GM12878 (cell line): ENCODE data around the gene CUTA. TPM values are rescaled to one million over a fixed set of nuclear protein-coding genes. Genes with fewer than 3 reads are reported as not detected.
"Not testable (repeated sequence)": the region's sequence is repeated elsewhere in the genome, so short reads cannot be mapped to it uniquely, and the experiment has no call there.

Source experiments
- ATAC-seq: fragments of 200-7000 bp; cut with Tn5 transposase; 3 replicates; pipeline ENCODE4 v1.9.1; 2020; ENCODE audit warnings: mild to moderate bottlenecking, moderate library complexity
- BruUV-seq: library from RNA; stranded (reverse); fragments of 400-500 nt; replicated peaks from 2 replicates; lab custom pipeline; 2021; lab: Mats Ljungman, UMichigan
- CTCF ChIA-PET: fragments of 300-600 bp; sonication (Branson Sonifier 250); formaldehyde crosslinking; extraction: SDS; loops from one replicate; lab custom pipeline; 2021; ENCODE audit warnings: inconsistent platforms; lab: Yijun Ruan, JAX
- POLR2A ChIA-PET: fragments of 350-600 bp; formaldehyde crosslinking; extraction: SDS; loops from one replicate; lab custom pipeline; 2021; ENCODE audit warnings: inconsistent platforms; lab: Charles Lee
- RAD21 ChIA-PET: fragments of 300-600 bp; sonication (Branson Sonifier 250); formaldehyde crosslinking; loops from one replicate; lab custom pipeline; 2023; ENCODE audit warnings: antibody characterized with exemption; ENCODE audit not compliant: unreplicated experiment; lab: Charles Lee
- SMC1A ChIA-PET: fragments of 300-600 bp; sonication (Branson Sonifier 250); formaldehyde crosslinking; loops from one replicate; lab custom pipeline; 2023; ENCODE audit not compliant: unreplicated experiment, uncharacterized antibody; lab: Charles Lee
- DNase-seq: peaks from one replicate; pipeline ENCODE4 v3.0.0-alpha.2; 2011; ENCODE audit warnings: low read depth, low spot score
- FAIRE-seq: peaks from 3 replicates; lab custom pipeline; 2011; peaks lifted over from hg19 to GRCh38; lab: Jason Lieb, UNC
- H2AFZ ChIP-seq: 2 replicates; pipeline ENCODE4 v1.6.0; 2011; ENCODE audit warnings: low read depth, low read length, control low read depth; ENCODE audit not compliant: control insufficient read depth
- H3K27ac ChIP-seq: 2 replicates; pipeline ENCODE4 v1.5.1; 2011; ENCODE audit warnings: control low read depth; ENCODE audit not compliant: control insufficient read depth, insufficient read depth
- H3K27me3 ChIP-seq, 2 experiments: replicated peaks in 1 of 2; 2 replicates each; pipeline versions ENCODE4 v1.6.0 to v1.6.1; 2011; ENCODE audit warnings: low read length in 1 of 2; ENCODE audit not compliant: control insufficient read depth in 2 of 2, insufficient read depth in 2 of 2
- H3K36me3 ChIP-seq, 2 experiments: 2 replicates each; pipeline ENCODE4 v1.5.1; 2011; ENCODE audit warnings: low read length in 1 of 2; ENCODE audit not compliant: control insufficient read depth in 2 of 2, insufficient read depth in 2 of 2
- H3K4me1 ChIP-seq: 2 replicates; pipeline ENCODE4 v1.6.1; 2011; ENCODE audit warnings: mild to moderate bottlenecking, low read length, moderate library complexity, mixed read lengths; ENCODE audit not compliant: control insufficient read depth, insufficient read depth
- H3K4me2 ChIP-seq: 2 replicates; pipeline ENCODE4 v1.6.0; 2011; ENCODE audit warnings: control low read depth; ENCODE audit not compliant: control insufficient read depth, insufficient read depth
- H3K4me3 ChIP-seq: fragments of 200-600 bp; sonication (generic); 2 replicates; pipeline ENCODE4 v1.5.1; 2016
- H3K79me2 ChIP-seq: 2 replicates; pipeline ENCODE4 v1.6.0; 2011; ENCODE audit warnings: low read length; ENCODE audit not compliant: control insufficient read depth, insufficient read depth
- H3K9ac ChIP-seq: 2 replicates; pipeline ENCODE4 v1.8.0; 2011; ENCODE audit warnings: low read length, control low read depth, mixed read lengths; ENCODE audit not compliant: control insufficient read depth, insufficient read depth
- H3K9me3 ChIP-seq: replicated peaks from 3 replicates; pipeline ENCODE4 v1.5.1; 2011; ENCODE audit warnings: mild to moderate bottlenecking, low read length; ENCODE audit not compliant: control insufficient read depth, insufficient read depth
- H4K20me1 ChIP-seq: 2 replicates; pipeline ENCODE4 v1.6.0; 2011; ENCODE audit not compliant: control insufficient read depth, insufficient read depth
- E2F8 ChIP-seq: fragments of 450-650 bp; IDR thresholded peaks from 2 replicates; pipeline ENCODE4 v1.6.1; 2018; ENCODE audit warnings: mild to moderate bottlenecking, low read depth, moderate library complexity; ENCODE audit not compliant: partially characterized antibody
- MXI1 ChIP-seq: fragments of 150-350 bp; IDR thresholded peaks from 2 replicates; pipeline ENCODE4 v1.6.1; 2011; ENCODE audit warnings: low read depth, mild to moderate bottlenecking, inconsistent platforms, low read length, improper control_type of control experiment
- SIX5 ChIP-seq: IDR thresholded peaks from 2 replicates; pipeline ENCODE4 v1.6.1; 2011; ENCODE audit warnings: mild to moderate bottlenecking, low read depth, low read length, moderate library complexity; ENCODE audit not compliant: severe bottlenecking
- SMAD5 ChIP-seq: IDR thresholded peaks from 2 replicates; pipeline ENCODE4 v1.6.1; 2016; ENCODE audit warnings: antibody characterized with exemption, low read depth
- SMC3 ChIP-seq: IDR thresholded peaks from 2 replicates; pipeline ENCODE4 v1.6.1; 2011; ENCODE audit warnings: low read length, improper control_type of control experiment, borderline replicate concordance
- SREBF2 ChIP-seq: IDR thresholded peaks from 2 replicates; pipeline ENCODE4 v1.6.1; 2012; ENCODE audit warnings: mild to moderate bottlenecking, low read length
- TCF12 ChIP-seq: IDR thresholded peaks from 2 replicates; pipeline ENCODE4 v1.6.1; 2011; ENCODE audit warnings: low read depth, mild to moderate bottlenecking, low read length
- ZZZ3 ChIP-seq: IDR thresholded peaks from 2 replicates; pipeline ENCODE4 v1.6.1; 2011; ENCODE audit warnings: low read depth; ENCODE audit not compliant: control insufficient read depth, insufficient read length
- WGBS: methylation state at CpG from one replicate; pipeline ENCODE4 v1.1.6; 2016; ENCODE audit warnings: low lambda C conversion rate; ENCODE audit not compliant: insufficient replicate concordance, insufficient coverage; ENCODE audit errors: missing lambda C conversion rate; 5-methylcytosine and 5-hydroxymethylcytosine counted together
- in situ Hi-C: fragments of 300-500 bp; cut with MboI; formaldehyde crosslinking; loops from 9 replicates; pipeline ENCODE4 v1.14.3; 2018; ENCODE audit warnings: mixed read lengths
- intact Hi-C: fragments of 100-400 bp; cut with micrococcal nuclease; formaldehyde crosslinking; loops from one replicate; pipeline ENCODE4 v1.14.2; 2022; ENCODE audit not compliant: unreplicated experiment
- polyA plus RNA-seq, 11 experiments: library from polyadenylated mRNA; depleted of rRNA in 4 of 11; unstranded in 6 of 11; stranded (reverse) in 5 of 11; fragments of >200 nt; fragmentation: Nextera tagmentation in 4 of 11; fragmentation: Illumina TruSeq in 1 of 11; extraction: Ambion mirVana in 4 of 11; extraction: Trizol in 1 of 11; gene quantifications; 1 replicate in 1 of 11; 2 replicates in 10 of 11; pipeline versions ENCODE4 v1.2.1 to v1.2.3, GENCODE V29; 2011 to 2016; ENCODE audit warnings: inconsistent platforms in 2 of 11, missing spikeins in 2 of 11, low read depth in 1 of 11
- total RNA-seq, 4 experiments: library from RNA; depleted of rRNA in 3 of 4; stranded (reverse); fragments of >200 nt in 3 of 4; fragmentation: Illumina TruSeq in 1 of 4; extraction: Trizol in 1 of 4; gene quantifications; 2 replicates each; pipeline versions ENCODE4 v1.2.1 to v1.2.3, GENCODE V29; 2013 to 2021

Gene CUTA
- total and polyA plus RNA-seq, 10 of the 15 experiments (the other 5 are each of a cell fraction or from before 2014, with no cell fraction given): 102 to 293 (median 189) TPM

GRCh38 chr6:33404884-33405283, 13.0 kb downstream of the CUTA start (continued):
- TF ChIP-seq E2F8 (no peak), MXI1 (no peak), ZZZ3 (no peak), TCF12 (no peak), SREBF2 (no peak), SIX5 (no peak), SMAD5 (no peak), SMC3 (no peak)
- TF ChIP-seq, all 136 proteins: peak for 0

- H3K27ac ChIP-seq, RAD21 ChIA-PET, in situ Hi-C loops, POLR2A ChIA-PET, H2AFZ ChIP-seq, H3K4me2 ChIP-seq, H4K20me1 ChIP-seq, FAIRE-seq, H3K4me3 ChIP-seq, DNase-seq, H3K27me3 ChIP-seq, H3K4me1 ChIP-seq, BruUV-seq, H3K9me3 ChIP-seq, SMC1A ChIA-PET, H3K9ac ChIP-seq, intact Hi-C loops, ATAC-seq: not testable (repeated sequence)
- Histone ChIP-seq H3K36me3 (peaks cover 17 to 26% of the 10 kb centered on the region in 2 experiments), H3K79me2 (peaks cover 33% of the 10 kb centered on the region)
- 96% methylated on average over 6 of the region's 6 CpGs for WGBS
- CTCF ChIA-PET: interaction anchor here (1.8 kb wide), 1 partner anchor 9 kb away, joined by 6 read pairs; no protein-coding TSS in a partner anchor
Observed at GRCh38 chr6:33399881-33400280, 18.0 kb downstream of the CUTA start.

GRCh38 chr6:33398601-33399000, 19.3 kb downstream of the CUTA start:
- H3K27me3 ChIP-seq, in situ Hi-C loops, H3K4me3 ChIP-seq, H3K9me3 ChIP-seq, BruUV-seq, RAD21 ChIA-PET, H3K27ac ChIP-seq, FAIRE-seq, H3K9ac ChIP-seq, ATAC-seq, CTCF ChIA-PET, POLR2A ChIA-PET, intact Hi-C loops, H2AFZ ChIP-seq, H4K20me1 ChIP-seq, H3K4me1 ChIP-seq, DNase-seq, H3K4me2 ChIP-seq: not testable (repeated sequence)
- Histone ChIP-seq H3K36me3 (peaks cover 14 to 15% of the 10 kb centered on the region in 2 experiments), H3K79me2 (peaks cover 46% of the 10 kb centered on the region)
- SMC1A ChIA-PET: interaction anchor here (1.4 to 1.6 kb wide), 2 partner anchors 10 to 30 kb away, joined by 3 read pairs; no protein-coding TSS in a partner anchor
- 100% methylated on average over 3 of the region's 3 CpGs for WGBS
